GM18520 (cell line): ENCODE measurements around the gene LACTBL1.

Experiments used
- ATAC-seq: cut with Tn5 transposase; IDR thresholded peaks from one replicate; pipeline ENCODE4 v1.9.1; 2021; ENCODE audit not compliant: unreplicated experiment

LACTBL1 gene

DNA sequence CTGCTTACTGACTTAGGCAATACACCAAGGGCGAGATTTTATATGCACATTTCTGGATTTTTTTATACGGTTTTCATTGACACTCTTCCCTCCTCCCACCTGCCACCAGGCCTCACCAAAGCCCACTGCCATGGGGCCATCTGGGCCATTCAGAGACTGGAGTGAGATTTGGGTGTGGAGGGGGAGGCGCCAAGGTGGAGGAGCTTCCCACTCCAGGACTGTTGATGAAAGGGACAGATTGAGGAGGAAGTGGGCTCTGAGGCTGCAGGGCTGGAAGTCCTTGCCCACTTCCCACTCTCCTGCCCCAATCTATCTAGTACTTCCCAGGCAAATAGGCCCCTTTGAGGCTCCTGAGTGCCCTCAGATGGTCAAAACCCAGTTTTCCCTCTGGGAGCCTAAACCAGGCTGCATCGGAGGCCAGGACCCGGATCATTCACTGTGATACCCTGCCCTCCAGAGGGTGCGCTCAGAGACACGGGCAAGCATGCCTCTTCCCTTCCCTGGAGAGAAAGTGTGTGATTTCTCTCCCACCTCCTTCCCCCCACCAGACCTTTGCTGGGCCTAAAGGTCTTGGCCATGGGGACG is 57.9 kb downstream of the LACTBL1 start:
- no peak for ATAC-seq

DNA sequence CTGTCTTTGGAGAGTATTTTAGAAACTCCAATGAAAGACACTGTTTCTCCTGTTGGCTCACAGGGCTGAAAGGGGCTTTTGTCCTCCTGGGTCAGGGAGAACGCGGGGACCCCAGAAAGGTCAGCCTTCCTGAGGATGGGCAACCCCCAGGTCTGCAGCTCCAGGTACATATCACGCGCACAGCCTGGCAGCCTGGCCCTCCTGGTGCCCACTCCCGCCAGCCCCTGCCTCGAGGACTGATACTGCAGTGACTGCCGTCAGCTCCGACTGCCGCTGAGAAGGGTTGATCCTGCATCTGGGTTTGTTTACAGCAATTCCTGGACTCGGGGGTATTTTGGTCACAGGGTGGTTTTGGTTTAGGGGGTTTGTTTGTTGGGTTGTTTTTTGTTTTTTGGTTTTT is 58.5 kb downstream of the LACTBL1 start:
- no peak for ATAC-seq

DNA sequence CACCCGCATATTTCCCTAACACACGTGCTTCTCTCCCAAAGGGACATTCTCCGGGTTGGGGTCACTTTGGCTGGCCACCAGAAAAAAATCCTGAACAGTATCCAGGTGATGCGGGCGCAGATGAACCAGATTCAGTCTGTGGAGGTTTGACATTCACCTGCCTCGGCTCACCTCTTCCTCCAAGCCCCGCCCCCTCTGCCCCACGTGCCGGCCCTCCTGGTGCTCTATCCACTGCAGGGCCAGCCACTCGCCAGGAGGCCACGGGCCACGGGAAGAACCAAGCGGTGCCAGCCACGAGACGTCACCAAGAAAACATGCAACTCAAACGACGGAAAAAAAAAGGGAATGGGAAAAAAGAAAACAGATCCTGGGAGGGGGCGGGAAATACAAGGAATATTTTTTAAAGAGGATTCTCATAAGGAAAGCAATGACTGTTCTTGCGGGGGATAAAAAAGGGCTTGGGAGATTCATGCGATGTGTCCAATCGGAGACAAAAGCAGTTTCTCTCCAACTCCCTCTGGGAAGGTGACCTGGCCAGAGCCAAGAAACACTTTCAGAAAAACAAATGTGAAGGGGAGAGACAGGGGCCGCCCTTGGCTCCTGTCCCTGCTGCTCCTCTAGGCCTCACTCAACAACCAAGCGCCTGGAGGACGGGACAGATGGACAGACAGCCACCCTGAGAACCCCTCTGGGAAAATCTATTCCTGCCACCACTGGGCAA is 59.1 kb downstream of the LACTBL1 start:
- no peak for ATAC-seq

DNA sequence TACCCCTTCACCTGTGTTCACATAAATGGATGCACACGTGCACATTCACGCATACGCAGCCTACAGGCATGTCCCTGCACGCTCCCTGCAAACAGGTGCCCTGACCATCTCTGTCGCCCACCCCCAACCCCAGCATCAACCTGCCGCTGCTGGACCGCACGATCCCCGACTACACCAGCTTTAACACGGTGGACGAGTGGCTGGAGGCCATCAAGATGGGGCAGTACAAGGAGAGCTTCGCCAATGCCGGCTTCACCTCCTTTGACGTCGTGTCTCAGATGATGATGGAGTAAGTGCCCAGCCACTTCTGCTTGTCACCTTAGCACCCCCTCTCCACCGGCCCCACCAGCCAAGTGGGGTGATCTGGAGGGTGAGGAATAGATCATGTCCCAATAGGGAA is 60.4 kb downstream of the LACTBL1 start:
- no peak for ATAC-seq

DNA sequence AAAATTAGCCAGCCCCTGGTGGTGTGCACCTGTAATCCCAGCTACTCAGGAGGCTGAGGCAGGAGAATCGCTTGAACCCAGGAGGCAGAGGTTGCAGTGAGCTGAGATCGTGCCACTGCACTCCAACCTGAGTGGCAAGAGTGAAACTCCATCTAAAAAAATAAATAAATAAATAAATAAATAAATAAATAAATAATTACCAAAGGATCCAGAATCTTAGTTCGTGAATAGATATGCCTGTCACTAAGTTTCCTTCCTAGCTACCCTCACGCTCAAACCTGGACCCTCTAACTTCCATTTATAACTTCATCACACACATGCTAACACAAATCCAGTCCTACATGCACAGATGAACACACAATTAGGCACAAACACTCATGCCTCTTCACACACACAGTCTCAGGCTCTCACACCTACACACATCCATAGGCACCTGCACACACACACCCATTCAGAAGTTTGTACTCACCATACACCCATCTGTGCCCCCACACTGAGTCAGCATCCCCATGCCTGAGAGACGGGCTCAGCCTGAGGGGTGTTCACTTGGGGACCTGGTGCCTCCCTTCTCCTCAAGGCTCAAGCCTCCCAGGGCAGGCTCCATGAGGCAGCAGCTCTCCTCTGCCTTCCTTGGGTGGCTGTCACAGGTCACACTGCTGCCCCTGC is 61.5 kb downstream of the LACTBL1 start:
- ATAC-seq, result no peak

DNA sequence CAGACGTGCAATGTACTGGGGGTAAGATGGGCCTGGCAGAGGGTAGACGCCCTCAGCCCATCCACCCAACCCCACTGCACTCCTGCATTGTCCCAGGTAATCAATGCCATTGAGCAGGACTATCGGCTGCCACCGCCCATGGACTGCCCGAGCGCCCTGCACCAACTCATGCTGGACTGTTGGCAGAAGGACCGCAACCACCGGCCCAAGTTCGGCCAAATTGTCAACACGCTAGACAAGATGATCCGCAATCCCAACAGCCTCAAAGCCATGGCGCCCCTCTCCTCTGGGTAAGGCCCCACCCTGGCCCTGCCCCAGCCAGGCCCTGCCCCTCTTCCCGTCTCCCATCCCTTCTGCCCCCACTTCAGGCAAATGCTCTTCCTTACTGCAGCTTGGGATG is 62.4 kb downstream of the LACTBL1 start:
- no peak for ATAC-seq

DNA sequence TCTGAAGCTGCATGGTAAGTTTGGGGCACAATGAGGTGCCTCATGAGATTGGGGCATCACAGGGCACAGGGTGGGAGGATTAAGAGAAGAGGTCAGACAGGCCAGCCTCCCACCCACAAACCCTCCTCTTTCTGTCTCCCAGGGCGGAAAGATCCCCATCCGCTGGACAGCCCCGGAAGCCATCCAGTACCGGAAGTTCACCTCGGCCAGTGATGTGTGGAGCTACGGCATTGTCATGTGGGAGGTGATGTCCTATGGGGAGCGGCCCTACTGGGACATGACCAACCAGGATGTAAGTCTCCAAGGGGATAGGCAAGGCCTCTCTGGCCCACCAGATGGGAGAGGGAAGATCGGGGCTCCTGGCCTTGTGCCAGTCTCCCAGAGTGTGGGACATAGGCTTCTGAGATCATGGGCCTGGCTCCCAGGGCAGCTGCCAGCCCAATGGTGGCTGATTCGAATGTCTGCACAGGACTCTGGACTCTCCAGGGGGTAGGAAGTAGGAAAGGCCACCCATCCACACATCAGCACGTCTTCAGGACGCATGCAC is 63.7 kb downstream of the LACTBL1 start:
- no peak for ATAC-seq

DNA sequence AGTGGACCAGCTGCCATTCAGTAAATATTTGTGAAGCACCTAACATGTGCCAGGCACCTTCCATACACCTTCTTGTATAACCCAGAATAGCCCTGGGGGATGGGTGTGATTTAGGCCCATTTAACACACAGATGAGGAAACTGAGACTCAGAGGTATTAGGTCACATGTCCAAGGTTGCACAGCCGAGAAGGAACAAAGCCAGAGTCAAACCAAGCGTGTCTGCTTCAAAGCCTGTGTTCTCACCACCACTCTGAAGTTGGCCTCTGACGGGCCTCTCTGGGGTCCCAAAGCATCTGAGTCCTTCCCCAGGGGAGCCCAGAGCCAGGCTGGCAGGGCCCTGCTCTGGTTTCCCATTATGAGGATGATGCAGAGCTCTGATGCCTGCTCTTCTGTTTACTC is 65.1 kb downstream of the LACTBL1 start:
- ATAC-seq, result no peak

DNA sequence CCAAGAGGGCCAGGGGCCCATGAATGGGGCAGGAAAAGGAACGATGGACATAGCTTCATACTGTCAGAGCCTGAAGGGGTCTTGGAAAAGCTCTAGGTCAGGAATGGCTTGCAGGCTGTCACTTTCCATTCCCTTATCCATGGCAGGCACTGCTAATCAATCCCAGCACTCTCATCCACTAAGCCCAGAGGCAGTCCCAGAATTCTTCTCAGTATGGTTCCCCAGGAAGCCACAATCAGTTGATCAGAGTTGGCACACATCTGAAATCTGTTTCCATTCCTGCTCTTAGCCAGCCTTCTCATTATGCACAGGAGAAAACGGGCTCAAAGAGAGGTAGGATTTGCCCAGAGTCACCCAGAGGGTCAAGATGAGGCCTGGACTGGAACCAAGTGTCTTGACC is 65.7 kb downstream of the LACTBL1 start:
- ATAC-seq, result no peak

DNA sequence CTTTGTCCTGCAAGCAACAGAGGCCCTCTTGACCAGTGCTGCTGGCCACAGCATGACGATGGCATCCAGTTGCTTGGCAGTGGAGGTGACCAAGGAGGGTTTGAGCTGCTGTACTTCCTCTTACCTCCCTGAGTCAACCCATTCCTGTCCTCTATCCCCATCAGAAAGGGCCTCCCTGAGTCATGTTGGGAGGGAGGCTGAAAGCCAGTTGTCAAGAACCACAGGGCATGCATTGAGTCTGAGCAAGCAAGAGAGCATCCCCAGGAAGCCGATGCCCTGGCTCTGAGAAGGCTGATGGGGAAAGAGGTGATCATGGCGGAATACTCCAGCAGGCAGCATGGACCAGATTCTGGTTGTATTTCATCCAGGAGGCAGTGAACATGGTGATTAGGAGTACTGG is 69.6 kb downstream of the LACTBL1 start:
- no peak for ATAC-seq
